ENCODE data around the gene LRP11. TPM values are rescaled to one million over a fixed set of nuclear protein-coding genes. Genes with fewer than 3 reads are reported as not detected.
"Not testable (repeated sequence)": the region's sequence is repeated elsewhere in the genome, so short reads cannot be mapped to it uniquely, and the experiment has no call there.

The LRP11 gene, protein sequence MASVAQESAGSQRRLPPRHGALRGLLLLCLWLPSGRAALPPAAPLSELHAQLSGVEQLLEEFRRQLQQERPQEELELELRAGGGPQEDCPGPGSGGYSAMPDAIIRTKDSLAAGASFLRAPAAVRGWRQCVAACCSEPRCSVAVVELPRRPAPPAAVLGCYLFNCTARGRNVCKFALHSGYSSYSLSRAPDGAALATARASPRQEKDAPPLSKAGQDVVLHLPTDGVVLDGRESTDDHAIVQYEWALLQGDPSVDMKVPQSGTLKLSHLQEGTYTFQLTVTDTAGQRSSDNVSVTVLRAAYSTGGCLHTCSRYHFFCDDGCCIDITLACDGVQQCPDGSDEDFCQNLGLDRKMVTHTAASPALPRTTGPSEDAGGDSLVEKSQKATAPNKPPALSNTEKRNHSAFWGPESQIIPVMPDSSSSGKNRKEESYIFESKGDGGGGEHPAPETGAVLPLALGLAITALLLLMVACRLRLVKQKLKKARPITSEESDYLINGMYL
- 10 to 100 TPM; 30.6 to 44.9 (median 35.8) TPM for total RNA-seq

DNA sequence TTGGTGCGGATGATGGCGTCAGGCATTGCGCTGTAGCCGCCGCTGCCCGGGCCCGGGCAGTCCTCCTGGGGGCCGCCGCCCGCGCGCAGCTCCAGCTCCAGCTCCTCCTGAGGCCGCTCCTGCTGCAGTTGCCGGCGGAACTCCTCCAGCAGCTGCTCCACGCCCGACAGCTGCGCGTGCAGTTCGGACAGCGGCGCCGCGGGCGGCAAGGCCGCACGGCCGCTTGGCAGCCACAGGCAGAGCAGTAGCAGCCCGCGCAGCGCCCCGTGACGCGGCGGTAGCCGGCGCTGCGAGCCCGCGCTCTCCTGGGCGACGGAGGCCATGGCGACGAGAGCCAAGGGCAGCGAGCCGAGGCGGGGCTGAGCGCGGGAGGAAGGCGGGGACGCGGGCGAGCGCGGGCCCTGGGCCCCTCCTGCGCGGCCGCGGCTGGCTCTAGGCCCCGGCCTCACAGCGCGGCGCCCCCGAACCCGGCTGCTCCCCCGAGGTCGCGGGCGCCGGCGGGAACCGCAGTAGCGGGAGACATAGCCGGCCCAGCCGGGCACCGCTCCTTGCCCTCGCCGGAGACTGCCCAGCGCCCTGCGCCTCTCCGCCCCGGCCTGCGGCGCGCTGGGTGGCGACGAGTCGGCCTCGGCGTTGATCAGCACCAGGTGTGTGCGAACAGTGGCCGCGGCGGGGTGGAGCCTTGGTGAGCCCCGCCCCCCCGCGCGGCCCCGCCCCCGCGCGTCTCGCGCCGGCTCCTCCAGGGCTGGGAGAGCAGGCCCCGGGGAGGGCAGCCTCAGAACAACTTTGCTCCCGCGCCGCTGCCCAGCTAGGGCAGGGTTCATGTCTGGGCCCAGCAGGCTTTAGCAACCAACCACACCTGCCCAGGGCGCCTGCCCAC is at the start of gene LRP11:
TSS of gene LRP11 (minus strand) at position 662 of the 880 bp plus-strand sequence. CDS start at position 323, 339 bp downstream.
- TF ChIP-seq POLR2AphosphoS5 (IDR thresholded peaks at IDR 0.05) (peak; percentile 46 to 86 (median 55)), POLR2A (IDR thresholded peaks at IDR 0.05) (peak; percentile 39)
- TF ChIP-seq, protein P1, sequence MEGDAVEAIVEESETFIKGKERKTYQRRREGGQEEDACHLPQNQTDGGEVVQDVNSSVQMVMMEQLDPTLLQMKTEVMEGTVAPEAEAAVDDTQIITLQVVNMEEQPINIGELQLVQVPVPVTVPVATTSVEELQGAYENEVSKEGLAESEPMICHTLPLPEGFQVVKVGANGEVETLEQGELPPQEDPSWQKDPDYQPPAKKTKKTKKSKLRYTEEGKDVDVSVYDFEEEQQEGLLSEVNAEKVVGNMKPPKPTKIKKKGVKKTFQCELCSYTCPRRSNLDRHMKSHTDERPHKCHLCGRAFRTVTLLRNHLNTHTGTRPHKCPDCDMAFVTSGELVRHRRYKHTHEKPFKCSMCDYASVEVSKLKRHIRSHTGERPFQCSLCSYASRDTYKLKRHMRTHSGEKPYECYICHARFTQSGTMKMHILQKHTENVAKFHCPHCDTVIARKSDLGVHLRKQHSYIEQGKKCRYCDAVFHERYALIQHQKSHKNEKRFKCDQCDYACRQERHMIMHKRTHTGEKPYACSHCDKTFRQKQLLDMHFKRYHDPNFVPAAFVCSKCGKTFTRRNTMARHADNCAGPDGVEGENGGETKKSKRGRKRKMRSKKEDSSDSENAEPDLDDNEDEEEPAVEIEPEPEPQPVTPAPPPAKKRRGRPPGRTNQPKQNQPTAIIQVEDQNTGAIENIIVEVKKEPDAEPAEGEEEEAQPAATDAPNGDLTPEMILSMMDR (IDR thresholded peaks at IDR 0.05) = no peak
- Histone ChIP-seq H3K27ac (peak within 1 kb of the TSS; percentile 96), H3K9me3 (no peaks in the 10 kb centered on the region), H3K27me3 (no peaks in the 10 kb centered on the region), H3K36me3 (no peaks in the 10 kb centered on the region), H3K4me3 (peak within 1 kb of the TSS; percentile 75 to 90 (median 79)), H3K4me1 (no peaks in the 10 kb centered on the region)
- peak; percentile 82 to 88 for DNase-seq (ENCODE audit: low spot score in 2 of 2)
- intact Hi-C loops (cut with DNase I; ENCODE audit: low total_unique reads) = no loop called here

DNA sequence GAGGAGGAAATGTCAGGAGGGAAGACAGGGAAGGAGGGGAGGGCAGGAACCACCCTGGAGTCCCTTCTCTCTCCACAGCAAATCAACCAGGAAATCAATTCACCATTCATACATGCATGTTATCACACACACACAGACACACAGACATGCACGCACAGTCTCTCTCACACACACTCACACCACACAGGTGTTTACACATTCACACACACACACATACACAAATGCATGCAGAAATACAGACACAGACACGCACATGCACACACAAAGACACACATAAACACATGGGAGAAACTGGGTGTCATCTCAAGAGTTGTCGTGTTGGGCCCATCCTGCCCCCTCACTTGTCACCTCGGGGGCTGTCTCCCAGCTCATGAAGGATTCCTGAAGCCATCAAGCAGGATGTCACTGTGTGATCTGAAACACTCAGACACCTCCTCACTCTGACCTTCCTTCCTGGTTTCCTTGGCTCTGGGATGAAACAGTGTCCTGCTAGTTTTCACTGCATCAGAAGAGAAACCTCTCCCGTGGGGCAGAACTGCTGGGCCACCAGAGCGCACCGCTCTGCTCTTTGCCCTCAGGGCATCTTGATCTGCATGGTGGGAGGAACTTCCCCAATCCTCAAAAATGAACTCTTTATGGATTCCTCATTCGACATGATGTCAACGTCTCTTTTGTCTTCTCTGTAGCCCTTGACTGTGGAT is 49.5 kb upstream of the LRP11 start:
- no peaks in the 10 kb centered on the region for H3K4me1 ChIP-seq
- H3K9me3 ChIP-seq = peaks cover 0 to 5% of the 10 kb centered on the region in 2 donors
- intact Hi-C loops (cut with DNase I; ENCODE audit: low total_unique reads) = no loop called here
- TF ChIP-seq POLR2A (IDR thresholded peaks at IDR 0.05) (no peak), POLR2AphosphoS5 (IDR thresholded peaks at IDR 0.05) (no peak)
- TF ChIP-seq, protein P1 (IDR thresholded peaks at IDR 0.05) = no peak
- H3K36me3 ChIP-seq = no peaks in the 10 kb centered on the region
- no peaks in the 10 kb centered on the region for H3K27me3 ChIP-seq
- no peak for DNase-seq (ENCODE audit: low spot score in 2 of 2)
- H3K27ac ChIP-seq = no peak overlapping the region
- no peak overlapping the region for H3K4me3 ChIP-seq

DNA sequence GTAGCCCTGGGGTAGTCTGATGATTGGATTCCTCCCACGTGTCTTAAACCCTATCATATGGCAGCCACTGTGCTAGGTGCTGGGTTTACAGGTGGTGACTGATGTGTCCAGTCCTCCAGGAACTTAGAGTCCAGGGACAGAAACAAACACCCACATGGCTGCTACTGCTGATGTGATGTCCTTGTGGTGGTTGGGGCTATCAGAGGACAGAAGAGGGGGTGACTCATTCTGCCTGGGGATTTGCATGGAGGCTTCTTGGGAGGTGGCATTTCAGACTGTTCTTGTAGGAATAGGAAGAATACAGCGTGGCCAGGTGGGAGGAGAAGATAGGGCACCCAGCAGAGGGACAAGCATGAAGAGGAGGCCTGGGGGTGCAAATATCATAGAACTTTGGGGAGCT is 48.9 kb upstream of the LRP11 start:
- TF ChIP-seq POLR2A (IDR thresholded peaks at IDR 0.05) (no peak), POLR2AphosphoS5 (IDR thresholded peaks at IDR 0.05) (no peak)
- TF ChIP-seq, protein P1 (IDR thresholded peaks at IDR 0.05) = no peak
- no peaks in the 10 kb centered on the region for H3K36me3 ChIP-seq
- no peak overlapping the region for H3K4me3 ChIP-seq
- DNase-seq (ENCODE audit: low spot score in 2 of 2) = no peak
- no peaks in the 10 kb centered on the region for H3K4me1 ChIP-seq
- peaks cover 0 to 10% of the 10 kb centered on the region in 2 donors for H3K9me3 ChIP-seq
- intact Hi-C loops (cut with DNase I; ENCODE audit: low total_unique reads) = no loop called here
- H3K27ac ChIP-seq = no peak overlapping the region
- no peaks in the 10 kb centered on the region for H3K27me3 ChIP-seq

DNA sequence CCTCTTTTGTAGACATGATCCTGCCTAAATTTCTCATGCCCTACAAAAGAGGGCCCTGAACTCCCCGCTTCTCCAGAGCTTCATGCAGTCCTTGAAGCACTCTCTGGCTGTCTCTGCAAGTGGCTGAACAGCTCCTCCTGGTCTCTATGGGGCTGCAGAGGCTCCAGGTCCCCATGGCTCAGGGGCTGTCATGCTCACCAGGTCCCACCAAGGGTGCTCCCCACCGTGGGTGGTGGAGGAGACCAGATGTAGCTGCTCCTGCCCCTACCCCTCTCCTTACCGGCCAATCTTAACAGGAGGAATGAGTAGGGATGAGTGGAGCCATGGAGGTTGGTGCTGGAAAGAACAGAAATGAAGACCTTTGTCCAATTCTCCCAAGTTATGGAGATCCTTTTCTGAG is 48.5 kb upstream of the LRP11 start:
- H3K4me3 ChIP-seq; H3K4me1 ChIP-seq; intact Hi-C loops (cut with DNase I; ENCODE audit: low total_unique reads); H3K27me3 ChIP-seq; DNase-seq (ENCODE audit: low spot score in 2 of 2); H3K27ac ChIP-seq; H3K36me3 ChIP-seq: not testable (repeated sequence)
- peaks cover 0 to 10% of the 10 kb centered on the region in 2 donors for H3K9me3 ChIP-seq

DNA sequence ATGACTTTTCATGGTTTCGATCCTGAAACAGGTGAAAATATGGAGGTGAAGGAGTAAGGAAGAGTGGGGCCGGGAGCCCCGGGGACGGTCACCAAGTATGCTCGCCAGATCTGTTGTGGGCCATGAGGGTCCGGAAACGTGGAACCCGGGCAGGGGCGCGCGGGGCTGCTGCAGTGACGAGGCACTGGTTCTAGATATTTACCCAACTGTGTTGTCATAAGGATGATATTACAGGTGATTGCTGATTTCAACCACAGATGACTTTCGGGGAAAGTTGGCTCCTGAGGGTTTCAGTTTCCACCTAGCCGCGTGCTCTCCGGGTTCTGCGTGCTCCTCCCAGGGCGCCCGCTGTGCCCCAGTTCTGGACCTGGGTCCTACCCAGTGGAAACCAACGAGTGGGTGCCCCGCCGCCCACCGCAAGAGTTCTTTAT is 46.6 kb upstream of the LRP11 start:
- Histone ChIP-seq H3K4me1 (no peaks in the 10 kb centered on the region), H3K4me3 (no peak overlapping the region), H3K9me3 (peaks cover 0 to 10% of the 10 kb centered on the region in 2 donors), H3K36me3 (no peaks in the 10 kb centered on the region), H3K27ac (no peak overlapping the region), H3K27me3 (no peaks in the 10 kb centered on the region)
- TF ChIP-seq POLR2A (IDR thresholded peaks at IDR 0.05) (no peak), POLR2AphosphoS5 (IDR thresholded peaks at IDR 0.05) (no peak)
- TF ChIP-seq, protein P1 (IDR thresholded peaks at IDR 0.05) = no peak
- intact Hi-C loops (cut with DNase I; ENCODE audit: low total_unique reads) = no loop called here
- no peak for DNase-seq (ENCODE audit: low spot score in 2 of 2)
